ENCODE data around the gene IFNAR2.

DNA sequence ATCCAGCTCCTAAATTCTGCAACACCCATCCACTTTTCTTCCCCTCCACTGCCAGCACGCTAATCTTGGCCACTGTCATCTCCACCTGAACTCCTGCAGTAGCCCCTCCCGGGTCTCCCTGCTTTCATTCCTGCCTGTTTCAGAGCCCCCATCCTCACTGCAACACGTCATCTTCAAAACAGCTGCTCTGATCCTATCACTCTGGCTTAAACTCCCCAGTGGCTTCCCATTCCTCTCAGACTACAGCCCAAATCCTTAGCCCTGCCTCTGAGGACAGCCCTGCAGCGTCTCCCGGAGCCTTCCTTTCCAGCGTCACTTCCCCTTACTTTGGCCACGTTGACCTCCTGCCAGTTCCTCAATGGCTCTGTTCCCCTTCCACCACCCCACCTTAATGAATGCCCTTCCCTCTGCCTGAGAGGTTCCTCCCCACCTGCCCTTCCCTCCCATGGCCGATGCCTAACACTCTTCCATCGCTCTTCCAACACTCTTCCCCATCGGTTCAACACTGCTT is 22.9 kb upstream of the IFNAR2 start:
- TF ChIP-seq, protein P1, sequence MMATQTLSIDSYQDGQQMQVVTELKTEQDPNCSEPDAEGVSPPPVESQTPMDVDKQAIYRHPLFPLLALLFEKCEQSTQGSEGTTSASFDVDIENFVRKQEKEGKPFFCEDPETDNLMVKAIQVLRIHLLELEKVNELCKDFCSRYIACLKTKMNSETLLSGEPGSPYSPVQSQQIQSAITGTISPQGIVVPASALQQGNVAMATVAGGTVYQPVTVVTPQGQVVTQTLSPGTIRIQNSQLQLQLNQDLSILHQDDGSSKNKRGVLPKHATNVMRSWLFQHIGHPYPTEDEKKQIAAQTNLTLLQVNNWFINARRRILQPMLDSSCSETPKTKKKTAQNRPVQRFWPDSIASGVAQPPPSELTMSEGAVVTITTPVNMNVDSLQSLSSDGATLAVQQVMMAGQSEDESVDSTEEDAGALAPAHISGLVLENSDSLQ (IDR thresholded peaks at IDR 0.05): no peak
- no peak for TF ChIP-seq HDGF (IDR thresholded peaks at IDR 0.05; ENCODE audit: borderline replicate concordance)
